ENCODE results near the gene ARHGAP15. TPM values are rescaled to one million over a fixed set of nuclear protein-coding genes. Genes with fewer than 3 reads are reported as not detected.

The ARHGAP15 gene
- total and polyA plus RNA-seq, 2 donors from 2014 or later, result 5.7 to 23.1 TPM

GRCh38 chr2:143433840-143434239 is 304.6 kb downstream of the ARHGAP15 start:
- DNase-seq, result no peak
- Histone ChIP-seq H3K9me3 (ENCODE audit: control insufficient read depth in 2 of 3, insufficient read depth in 1 of 3, low read length in 3 of 3) (no peaks in the 10 kb centered on the region), H3K27me3 (ENCODE audit: control insufficient read depth, insufficient read depth, low read length) (no peaks in the 10 kb centered on the region), H3K4me1 (ENCODE audit: control insufficient read depth in 2 of 3, insufficient read depth in 2 of 3, low read depth in 1 of 3, low read length in 3 of 3) (no peaks in the 10 kb centered on the region), H3K36me3 (ENCODE audit: control insufficient read depth in 2 of 3, insufficient read depth in 3 of 3, low read length in 3 of 3) (no peaks in the 10 kb centered on the region), H3K9ac (ENCODE audit: low read length in 3 of 3) (no peak overlapping the region), H3K27ac (ENCODE audit: low read depth in 2 of 2, low read length in 2 of 2) (no peak overlapping the region), H3K4me3 (ENCODE audit: low read length in 3 of 3) (no peak overlapping the region)
- FAIRE-seq, result no peak
- intact Hi-C loops (cut with DNase I), result no loop called here
- no peak for TF ChIP-seq CTCF (IDR thresholded peaks at IDR 0.05; ENCODE audit: borderline replicate concordance, extremely low read depth, insufficient read depth)

- no peak overlapping the region for H3K9ac ChIP-seq (ENCODE audit: low read length in 3 of 3)
- H3K27me3 ChIP-seq (ENCODE audit: control insufficient read depth, insufficient read depth, low read length), result no peaks in the 10 kb centered on the region
- DNase-seq (no peak), FAIRE-seq (no peak)
- no peak overlapping the region for H3K4me3 ChIP-seq (ENCODE audit: low read length in 3 of 3)
- H3K36me3 ChIP-seq (ENCODE audit: control insufficient read depth in 2 of 3, insufficient read depth in 3 of 3, low read length in 3 of 3), result no peaks in the 10 kb centered on the region
- no peak overlapping the region for H3K27ac ChIP-seq (ENCODE audit: low read depth in 2 of 2, low read length in 2 of 2)
- intact Hi-C loops (cut with DNase I), result no loop called here
- no peaks in the 10 kb centered on the region for H3K9me3 ChIP-seq (ENCODE audit: control insufficient read depth in 2 of 3, insufficient read depth in 1 of 3, low read length in 3 of 3)
- no peaks in the 10 kb centered on the region for H3K4me1 ChIP-seq (ENCODE audit: control insufficient read depth in 2 of 3, insufficient read depth in 2 of 3, low read depth in 1 of 3, low read length in 3 of 3)
- TF ChIP-seq CTCF (IDR thresholded peaks at IDR 0.05; ENCODE audit: borderline replicate concordance, extremely low read depth, insufficient read depth), result no peak
Measured at GRCh38 chr2:143434445-143434844, 305.2 kb downstream of the ARHGAP15 start.

GRCh38 chr2:143435131-143435530 is 305.9 kb downstream of the ARHGAP15 start:
- Histone ChIP-seq H3K27ac (ENCODE audit: low read depth in 2 of 2, low read length in 2 of 2) (no peak overlapping the region), H3K9ac (ENCODE audit: low read length in 3 of 3) (no peak overlapping the region), H3K9me3 (ENCODE audit: control insufficient read depth in 2 of 3, insufficient read depth in 1 of 3, low read length in 3 of 3) (no peaks in the 10 kb centered on the region), H3K4me3 (ENCODE audit: low read length in 3 of 3) (no peak overlapping the region), H3K27me3 (ENCODE audit: control insufficient read depth, insufficient read depth, low read length) (no peaks in the 10 kb centered on the region), H3K36me3 (ENCODE audit: control insufficient read depth in 2 of 3, insufficient read depth in 3 of 3, low read length in 3 of 3) (no peaks in the 10 kb centered on the region), H3K4me1 (ENCODE audit: control insufficient read depth in 2 of 3, insufficient read depth in 2 of 3, low read depth in 1 of 3, low read length in 3 of 3) (no peaks in the 10 kb centered on the region)
- intact Hi-C loops (cut with DNase I), result no loop called here
- no peak for FAIRE-seq
- TF ChIP-seq CTCF (IDR thresholded peaks at IDR 0.05; ENCODE audit: borderline replicate concordance, extremely low read depth, insufficient read depth), result no peak
- no peak for DNase-seq

GRCh38 chr2:143436951-143437350 is 307.7 kb downstream of the ARHGAP15 start:
- intact Hi-C loops (cut with DNase I), result no loop called here
- no peaks in the 10 kb centered on the region for H3K4me1 ChIP-seq (ENCODE audit: control insufficient read depth in 2 of 3, insufficient read depth in 2 of 3, low read depth in 1 of 3, low read length in 3 of 3)

More at GRCh38 chr2:143436951-143437350, 307.7 kb downstream of the ARHGAP15 start:
- Histone ChIP-seq H3K36me3 (ENCODE audit: control insufficient read depth in 2 of 3, insufficient read depth in 3 of 3, low read length in 3 of 3) (no peaks in the 10 kb centered on the region), H3K9me3 (ENCODE audit: control insufficient read depth in 2 of 3, insufficient read depth in 1 of 3, low read length in 3 of 3) (no peaks in the 10 kb centered on the region), H3K9ac (ENCODE audit: low read length in 3 of 3) (no peak overlapping the region), H3K4me3 (ENCODE audit: low read length in 3 of 3) (peak overlapping the region in 1 of 3 donors; percentile 14), H3K27me3 (ENCODE audit: control insufficient read depth, insufficient read depth, low read length) (no peaks in the 10 kb centered on the region), H3K27ac (ENCODE audit: low read depth in 2 of 2, low read length in 2 of 2) (no peak overlapping the region)
- TF ChIP-seq CTCF (IDR thresholded peaks at IDR 0.05; ENCODE audit: borderline replicate concordance, extremely low read depth, insufficient read depth), result no peak
- DNase-seq, result no peak
- no peak for FAIRE-seq

All from kidney (tissue), 14 donors.